NOMO-1 treated with DMSO at 0.1 percent for 48 hours (cell line): ENCODE data around the gene VWF.

Experiments
- DNase-seq: peaks from one replicate; lab custom pipeline; 2025; ENCODE audit not compliant: unreplicated experiment; lab: John Stamatoyannopoulos, UW

VWF gene

DNA sequence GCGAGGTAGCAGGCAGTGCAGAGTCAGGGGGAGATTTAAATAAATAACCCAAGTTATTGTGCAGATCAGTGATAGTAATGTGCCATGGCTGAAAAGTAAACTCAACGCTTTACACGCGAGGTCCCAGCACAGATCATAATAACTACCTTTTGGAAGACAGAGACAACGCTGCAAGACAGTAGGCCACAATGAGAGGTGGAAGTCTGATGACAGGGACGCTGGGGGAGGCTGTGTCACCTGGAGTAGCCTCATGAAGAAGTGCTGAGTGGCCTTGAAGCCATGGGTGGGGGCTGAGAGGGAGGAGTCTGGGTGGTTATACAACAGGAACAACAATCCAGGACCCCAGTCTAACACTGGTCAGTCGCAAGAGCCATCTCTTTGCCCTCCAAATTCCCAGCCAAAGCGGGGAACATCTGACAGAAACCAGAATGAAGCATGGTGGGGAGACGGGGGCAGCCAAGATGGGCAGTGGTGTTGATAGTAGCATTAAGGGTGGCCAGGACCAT is 207.6 kb downstream of the VWF start:
- DNase-seq: no peak

DNA sequence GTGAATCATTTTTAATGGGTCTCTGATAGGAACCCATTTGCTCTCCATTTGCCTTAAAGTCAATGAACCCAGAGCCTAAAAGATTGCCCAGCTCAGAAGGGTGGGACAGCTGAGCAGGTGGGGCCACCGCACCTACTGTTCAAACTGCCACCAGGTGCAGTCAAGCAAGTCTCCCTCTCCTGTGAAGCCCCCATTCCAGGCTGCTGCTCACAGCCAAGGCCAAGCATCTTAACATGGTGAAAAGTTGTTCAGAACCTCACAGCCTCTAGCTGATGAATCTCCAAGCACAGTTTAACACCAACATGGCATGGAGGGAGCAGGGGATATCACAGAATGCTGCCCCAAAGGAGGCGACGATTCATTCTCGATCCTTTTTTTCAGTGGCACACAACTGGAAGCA is 209.0 kb downstream of the VWF start:
- no peak for DNase-seq

DNA sequence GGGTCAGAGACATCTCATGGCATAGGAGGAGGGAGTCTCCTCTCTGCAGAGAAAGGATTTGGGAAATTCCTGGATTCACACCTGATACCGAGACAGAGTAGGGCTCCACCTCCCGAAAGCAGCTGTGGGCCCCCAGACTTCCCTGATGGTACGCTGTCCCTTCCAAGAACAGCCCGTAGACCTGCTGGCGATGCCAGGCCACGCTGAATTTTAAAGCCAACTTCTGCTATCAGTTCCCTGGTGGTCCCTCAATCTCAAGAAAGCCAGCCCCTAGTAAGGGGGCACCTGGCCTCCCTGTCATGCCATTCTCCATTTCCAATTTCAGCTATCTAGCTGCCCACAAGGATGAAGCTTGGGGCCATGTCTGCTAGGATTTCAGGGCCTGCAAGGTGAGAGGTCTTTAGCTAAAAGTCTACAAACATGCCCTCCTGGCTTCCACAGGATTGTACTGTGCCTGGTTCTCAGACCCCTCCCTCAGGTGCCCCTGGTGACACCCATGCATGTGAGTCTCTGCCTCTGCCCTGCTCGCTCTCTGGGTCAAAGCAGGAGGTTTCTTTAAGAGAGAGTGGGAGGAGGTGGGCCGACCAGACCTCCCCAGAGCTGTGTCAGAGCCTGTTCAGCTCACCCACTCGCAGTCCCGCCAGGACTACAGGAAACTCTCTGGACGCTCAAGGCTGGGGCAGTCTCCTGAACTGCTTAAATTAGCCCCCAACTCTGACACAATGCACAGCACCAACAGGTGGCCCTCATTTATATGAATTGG is 209.9 kb downstream of the VWF start:
- DNase-seq: no peak

DNA sequence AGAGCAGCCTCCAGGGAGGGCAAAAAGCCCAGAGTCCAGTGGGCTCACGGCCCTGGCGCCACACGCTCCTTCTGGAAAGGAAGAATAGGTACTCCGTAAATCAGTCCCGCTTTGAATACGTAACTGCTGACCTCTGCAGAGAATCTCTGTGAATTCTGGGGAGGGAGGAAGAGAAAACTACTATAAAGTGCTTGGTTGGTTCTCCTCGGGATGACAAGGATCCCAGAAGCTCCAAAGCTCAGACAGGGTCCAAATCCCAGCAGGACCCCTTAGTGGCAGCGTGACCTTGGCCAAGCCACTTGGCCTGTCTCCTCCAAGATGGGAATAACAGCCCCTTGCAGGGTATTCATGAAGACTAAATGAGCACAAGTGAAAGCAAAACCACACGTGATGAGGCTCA is 211.1 kb downstream of the VWF start:
- no peak for DNase-seq

DNA sequence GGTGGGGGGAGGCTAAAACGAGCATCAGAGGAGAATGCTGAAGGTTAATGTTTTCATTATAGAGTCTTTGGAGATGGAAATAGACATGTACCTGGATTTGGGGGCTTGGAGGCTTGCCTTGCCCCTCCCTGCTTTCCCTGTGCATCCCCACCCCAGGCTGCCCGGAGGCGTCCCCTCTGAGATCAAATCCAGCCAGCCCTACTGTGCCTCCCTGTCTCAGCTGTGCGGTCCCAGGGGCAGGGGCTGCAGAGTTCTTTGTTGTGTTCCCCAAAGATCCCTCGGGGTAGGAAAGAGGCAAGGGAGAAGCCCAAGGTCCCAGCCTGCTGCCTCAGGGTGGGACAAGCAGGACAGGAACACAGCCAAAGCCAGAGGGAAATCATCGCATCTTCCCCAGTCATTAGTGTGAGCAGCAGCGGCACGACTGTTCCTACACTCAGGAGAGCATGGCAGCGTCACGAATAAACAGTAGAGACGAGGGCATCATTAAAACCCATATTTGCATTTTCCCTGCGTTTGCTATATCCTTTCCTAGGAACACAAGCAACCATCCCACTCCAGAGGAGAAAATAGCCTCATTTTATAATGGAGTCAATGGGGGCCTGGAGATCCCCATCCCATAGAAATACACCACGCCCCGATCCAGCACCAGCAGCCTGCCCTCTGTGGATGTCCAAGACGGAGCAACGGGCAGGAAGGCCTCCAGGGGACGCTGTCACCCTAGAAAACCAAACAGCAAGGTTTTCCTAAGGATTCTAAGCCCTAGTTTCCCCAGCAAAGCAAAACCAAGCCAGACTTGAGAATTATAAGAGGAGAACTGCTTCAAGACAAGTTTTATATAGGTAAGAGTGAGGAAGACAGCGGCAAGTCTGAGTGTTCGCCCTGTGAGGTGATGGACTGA is 211.8 kb downstream of the VWF start:
- DNase-seq: no peak

DNA sequence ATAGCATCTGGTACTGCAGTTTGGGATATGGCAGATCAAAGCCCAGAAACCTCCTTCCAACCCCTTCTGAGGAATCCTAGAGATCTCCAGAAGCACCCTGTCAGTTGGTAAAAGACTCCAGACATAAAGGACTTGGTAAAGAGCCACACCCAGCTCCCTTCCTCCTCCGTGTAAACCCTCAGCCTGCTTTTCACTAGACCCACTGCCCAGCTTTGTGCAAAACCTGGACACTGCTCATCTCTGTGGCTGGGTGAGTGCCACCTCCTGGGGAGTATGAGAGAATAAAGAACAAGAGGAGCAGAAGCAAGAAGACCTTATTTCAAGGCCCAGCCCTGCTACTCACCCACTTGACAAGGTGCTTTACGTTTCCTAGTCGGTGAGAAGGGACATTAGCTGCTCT is 212.5 kb downstream of the VWF start:
- DNase-seq: no peak

DNA sequence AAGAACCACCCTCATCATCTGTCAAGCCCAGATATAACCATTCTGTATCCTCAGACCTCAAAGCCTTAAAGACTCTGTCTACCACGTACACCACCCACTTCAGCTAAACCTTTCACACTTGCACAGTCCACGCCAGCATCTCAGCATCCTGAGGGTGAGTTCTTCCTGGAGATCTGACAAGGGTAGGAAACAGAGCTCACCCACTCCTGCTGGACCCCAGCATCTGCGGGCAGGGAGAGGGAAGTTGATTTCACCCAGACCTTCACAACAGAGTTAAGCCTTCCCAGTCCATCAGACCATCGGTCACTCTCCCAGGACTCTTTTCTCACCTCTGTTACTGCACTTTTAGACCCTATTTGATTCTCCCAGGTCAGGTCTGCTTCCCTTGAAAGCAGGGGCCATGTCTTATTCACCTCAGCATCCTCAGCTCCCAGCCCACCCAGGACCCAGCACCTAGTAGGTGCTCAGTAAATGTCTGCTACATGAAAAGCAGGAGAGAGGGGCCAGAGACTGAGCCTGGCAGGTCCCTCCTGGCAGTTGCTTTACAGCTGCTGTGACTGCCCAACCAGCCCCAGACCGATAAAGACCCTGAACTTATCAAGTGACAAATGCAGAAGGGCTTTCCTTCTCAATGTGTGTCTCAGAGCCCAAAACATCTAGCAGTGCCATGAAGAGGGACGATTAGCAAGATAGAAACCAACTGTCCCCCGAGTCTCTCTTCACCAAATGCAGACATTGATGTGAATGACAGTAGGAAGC is 213.5 kb downstream of the VWF start:
- no peak for DNase-seq

DNA sequence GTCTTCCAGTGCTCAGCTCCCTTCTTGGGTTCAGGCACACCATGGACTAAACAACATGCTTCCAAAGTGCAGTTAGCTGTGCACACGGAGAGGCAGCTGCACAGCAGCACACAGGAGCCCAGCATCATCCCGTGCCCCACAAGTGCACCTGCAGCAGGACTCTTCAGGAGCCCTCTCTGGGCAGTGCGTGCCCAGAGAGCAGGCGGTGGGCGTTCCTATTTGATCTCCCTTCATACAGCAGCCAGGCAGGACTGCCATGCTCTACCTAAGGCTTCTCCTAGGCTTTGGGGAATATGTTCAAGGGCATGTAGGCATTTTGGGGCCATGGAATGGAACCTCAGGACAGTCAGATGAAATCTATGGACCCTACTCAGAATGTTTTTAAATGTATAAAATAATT is 214.9 kb downstream of the VWF start:
- no peak for DNase-seq

DNA sequence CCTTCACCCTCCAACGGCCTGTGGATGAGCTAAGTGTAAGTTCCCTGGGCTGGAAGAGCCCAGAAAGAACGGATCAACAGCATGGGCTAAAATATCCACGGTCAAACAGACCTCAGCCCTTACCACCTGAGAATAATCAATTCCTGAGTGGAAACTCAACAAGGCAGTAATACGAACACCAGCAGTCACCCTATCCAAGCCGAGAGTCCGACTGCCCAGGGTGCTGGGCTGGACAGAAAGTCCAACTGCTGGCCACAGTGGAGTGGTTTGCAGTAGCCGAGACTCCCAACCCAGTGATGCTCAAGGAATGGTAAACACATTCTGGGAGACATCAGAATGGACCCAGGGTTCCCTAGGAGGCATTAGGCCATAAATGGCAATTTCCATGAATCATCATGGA is 216.2 kb downstream of the VWF start:
- no peak for DNase-seq

DNA sequence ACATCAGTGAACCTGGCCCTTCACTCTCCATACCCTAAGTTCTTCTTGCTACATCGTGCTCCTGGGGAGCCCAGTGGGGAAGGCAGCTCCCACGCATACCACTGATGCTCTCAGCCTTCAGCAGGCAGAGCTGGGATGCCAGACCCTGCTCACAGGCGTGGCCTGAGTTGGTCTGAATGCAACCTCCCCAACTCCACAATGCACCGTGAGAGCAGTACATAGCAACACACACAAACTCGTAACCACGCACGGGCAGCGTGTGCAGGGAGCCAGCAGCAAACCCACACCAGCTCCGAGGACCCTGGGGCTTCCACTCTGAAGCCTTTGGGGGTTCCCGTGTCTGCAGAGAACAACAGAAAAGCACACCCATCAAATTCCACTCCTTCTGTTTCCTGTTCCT is 216.7 kb downstream of the VWF start:
- no peak for DNase-seq

DNA sequence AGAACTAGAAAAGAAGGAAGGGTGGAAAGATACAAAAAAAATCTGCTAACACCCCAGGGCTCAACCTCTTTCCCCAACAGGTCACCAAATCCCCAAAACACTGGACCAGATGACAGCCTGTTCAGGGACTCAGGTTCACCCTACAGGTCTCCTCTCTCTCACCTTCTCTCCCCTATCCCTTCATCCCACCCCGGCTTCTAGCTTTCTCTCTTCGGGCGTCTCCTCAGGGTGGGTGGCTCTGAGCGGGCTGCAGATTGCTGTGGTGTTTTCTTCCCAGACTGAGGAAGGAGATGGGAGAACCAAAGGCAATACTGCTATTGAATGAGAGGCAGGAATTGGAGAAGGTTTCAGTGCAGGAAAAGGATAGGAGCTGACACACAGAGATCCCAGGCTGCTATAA is 218.7 kb downstream of the VWF start:
- DNase-seq: no peak

DNA sequence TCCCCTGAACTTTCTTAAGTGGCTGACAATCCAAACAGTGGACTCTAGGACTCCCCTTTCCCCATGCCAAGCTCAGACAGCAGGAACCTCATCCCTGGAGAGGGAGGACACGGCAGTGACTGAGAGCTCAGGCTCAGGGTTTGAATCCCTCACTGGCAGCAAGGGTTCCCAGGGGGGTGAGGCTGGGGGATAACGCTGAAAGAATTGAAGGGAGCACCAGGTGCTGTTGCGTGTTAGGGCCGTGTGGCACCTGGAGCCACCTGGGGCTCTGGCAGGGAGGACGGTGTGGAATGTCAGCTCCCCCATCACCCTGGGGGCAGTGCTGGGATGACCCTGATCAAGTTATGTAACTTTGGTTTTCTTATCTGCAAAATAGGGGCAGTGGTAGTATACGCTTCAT is 219.5 kb downstream of the VWF start:
- DNase-seq: no peak

DNA sequence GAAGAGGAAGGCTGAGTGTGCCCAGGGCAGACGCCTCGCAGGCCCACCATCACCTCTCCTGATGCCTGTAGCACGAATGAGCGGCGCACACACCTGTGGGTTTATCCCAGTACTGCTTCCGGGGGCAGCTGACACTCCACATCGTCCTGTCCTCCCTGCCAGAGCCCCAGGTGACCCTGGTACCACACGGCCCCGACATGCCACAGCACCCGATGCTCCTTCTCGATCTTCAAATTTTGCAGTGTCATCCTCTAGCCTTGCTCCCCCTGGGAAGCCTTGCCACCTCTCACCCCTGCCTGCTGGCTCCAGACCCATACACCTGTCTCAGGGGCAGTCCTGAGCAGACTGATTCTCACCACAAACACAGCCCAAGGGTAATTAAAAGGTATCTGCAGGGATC is 220.0 kb downstream of the VWF start:
- DNase-seq: no peak

DNA sequence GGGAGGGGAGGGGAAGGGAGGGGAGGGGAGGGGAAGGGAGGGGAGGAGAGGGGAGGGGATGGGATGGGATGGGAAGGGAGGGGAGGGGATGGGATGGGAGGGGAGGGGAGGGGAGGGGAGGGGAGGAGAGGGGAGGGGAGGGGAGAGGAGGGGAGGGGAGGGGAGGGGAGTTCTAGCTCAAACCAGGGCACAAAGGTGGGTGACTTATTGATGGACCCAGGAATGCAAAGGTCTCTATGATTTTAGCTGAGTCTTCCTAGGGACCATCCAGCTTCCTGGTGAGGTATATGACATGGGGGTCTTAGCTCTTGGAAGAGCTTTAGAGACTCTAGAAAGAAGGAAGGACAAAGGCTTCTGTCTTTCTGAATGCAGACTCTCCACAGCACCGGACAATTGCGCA is 221.7 kb downstream of the VWF start:
- DNase-seq: no peak

DNA sequence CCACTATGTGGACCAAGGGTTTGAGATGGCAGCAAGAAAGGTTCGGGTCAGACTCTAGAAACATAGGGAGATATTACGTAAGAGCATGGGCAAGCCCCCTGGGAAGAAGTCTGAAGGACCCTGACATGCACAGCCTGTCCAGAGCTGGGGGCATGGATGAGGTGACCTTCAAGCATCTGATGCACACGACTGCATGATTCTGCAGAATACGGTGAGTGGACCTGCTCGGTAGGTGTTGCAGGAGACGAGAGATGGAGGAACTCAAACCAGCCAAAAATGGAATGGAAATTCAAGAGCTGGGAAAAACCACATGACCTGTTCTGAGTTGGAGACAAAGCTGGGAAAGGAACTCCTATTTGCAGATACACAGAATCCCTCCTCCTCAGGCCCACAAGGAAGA is 223.1 kb downstream of the VWF start:
- no peak for DNase-seq

DNA sequence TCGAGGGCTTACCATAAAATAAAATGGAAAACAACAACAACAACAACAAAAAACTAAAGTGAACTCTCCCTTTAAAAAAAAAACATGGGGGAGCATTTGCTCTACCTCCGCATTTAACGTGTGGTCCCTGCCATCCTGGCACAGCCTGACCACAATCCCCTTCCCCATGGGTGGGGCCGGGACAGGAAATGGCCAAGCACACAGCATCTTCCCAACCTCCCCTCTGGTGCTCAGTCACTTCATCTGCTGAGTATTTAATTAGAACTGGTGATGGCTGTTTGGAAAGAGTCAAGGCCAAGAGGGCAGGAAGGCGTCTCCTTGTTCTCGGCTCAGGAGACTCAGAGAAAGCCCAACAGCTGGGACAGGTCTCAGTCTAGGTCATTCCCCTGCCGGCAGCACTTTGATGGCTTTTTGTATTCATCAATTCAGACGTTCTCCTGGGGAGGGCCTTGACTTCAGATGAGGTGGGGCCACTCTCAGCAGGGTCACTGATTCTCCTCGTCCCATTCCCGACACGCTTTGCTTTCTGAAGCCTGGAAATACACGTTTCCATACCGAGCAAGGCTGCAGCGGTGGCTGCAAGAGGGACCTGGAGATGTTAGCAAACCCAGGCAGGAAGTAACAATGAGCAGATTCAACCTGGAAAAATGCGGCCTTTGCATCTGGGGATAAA is 223.8 kb downstream of the VWF start:
- DNase-seq: no peak

DNA sequence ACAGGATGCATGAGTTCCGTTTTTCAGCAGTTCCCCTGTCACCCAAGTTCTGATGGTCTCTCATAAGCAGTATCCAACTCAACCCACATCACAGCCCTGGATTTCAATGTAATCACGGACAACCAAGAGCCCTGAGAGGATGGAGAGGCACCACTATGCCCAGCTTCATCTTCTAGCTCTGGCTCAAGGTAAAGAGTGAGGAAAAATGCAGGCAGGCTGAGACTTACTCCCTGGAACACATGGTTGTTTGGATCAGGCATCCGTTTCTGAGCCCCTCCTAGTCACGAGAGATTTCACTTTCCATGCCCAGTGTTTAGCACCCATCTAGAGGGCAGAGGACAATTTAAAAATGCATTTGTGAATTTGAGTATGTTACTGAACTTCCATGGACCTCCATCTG is 224.4 kb downstream of the VWF start:
- DNase-seq: no peak

DNA sequence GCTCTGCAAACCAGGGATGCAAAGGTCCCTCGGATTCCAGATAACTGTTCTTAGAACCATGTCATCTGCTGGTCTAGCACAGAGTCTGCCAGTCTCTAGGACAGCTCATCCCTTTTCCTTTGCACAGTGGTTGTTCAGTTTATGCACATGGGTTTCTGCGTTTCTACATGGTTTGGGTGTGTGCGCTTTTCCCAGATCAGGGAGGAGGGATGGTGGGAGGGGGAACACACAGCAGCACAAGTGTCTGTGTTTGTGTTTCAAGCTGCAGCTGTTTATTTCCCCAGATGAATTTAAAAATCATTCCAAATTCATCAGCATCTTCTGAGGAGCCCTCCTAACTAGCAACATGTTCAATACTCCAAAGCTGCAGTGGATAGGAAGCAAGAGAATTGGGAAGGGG is 224.8 kb downstream of the VWF start:
- no peak for DNase-seq

DNA sequence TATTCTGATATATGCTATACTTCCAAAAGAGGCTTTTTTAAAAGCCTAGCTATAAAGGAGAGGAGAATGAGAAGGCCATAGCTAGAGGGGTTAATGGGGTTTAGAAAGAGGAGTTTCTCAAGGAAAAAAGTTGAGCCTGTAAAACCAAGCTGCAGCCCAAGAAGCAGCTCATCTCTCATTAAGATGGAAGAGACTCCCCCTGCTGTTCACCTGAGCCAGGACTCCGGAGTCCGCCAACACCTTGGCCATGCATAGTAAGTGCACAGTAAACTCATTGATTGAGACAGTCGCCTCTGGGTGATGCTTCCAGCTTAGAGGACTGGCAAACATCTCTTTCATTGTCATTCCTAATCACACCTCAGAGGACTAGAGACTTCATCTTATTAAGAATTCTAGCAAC is 225.6 kb downstream of the VWF start:
- DNase-seq: no peak
